ENCODE results near the gene NEK2. TPM values are rescaled to one million over a fixed set of nuclear protein-coding genes. Genes with fewer than 3 reads are reported as not detected.

Gene NEK2
- total and polyA plus RNA-seq, 2 of the 13 experiments (the other 11 are each of a cell fraction or from before 2014, with no cell fraction given), result 10.9 to 40.8 TPM

- TF ChIP-seq UBTF (CRISPR knock-in tag; IDR thresholded peaks at IDR 0.05) (peak; percentile 59; the same call in 1 of the 2 replicates), ZNF883 (CRISPR knock-in tag; IDR thresholded peaks at IDR 0.05; ENCODE audit: not compliant biosample characterization) (no peak), DNMT1 (CRISPR knock-in tag; IDR thresholded peaks at IDR 0.05) (no peak), ZNF629 (CRISPR knock-in tag; conservative IDR thresholded peaks at IDR 0.05) (no peak), FOSL1 (CRISPR knock-in tag; IDR thresholded peaks at IDR 0.05; ENCODE audit: borderline replicate concordance) (no peak), ZMAT3 (CRISPR knock-in tag; conservative IDR thresholded peaks at IDR 0.05) (no peak), NFYC (CRISPR knock-in tag; IDR thresholded peaks at IDR 0.05) (no peak), ZNF609 (CRISPR knock-in tag; IDR thresholded peaks at IDR 0.05; ENCODE audit: borderline replicate concordance) (no peak), DMTF1 (CRISPR knock-in tag; IDR thresholded peaks at IDR 0.05) (no peak), RFX5 (IDR thresholded peaks at IDR 0.05; ENCODE audit: low read depth, low read length) (no peak), SIN3A (IDR thresholded peaks at IDR 0.05; ENCODE audit: borderline replicate concordance, low read depth, low read length) (no peak), ZBTB42 (CRISPR knock-in tag; IDR thresholded peaks at IDR 0.05) (no peak), JARID2 (CRISPR knock-in tag; IDR thresholded peaks at IDR 0.05; ENCODE audit: insufficient replicate concordance) (no peak), ZNF282 (IDR thresholded peaks at IDR 0.05; ENCODE audit: partially characterized antibody) (no peak), ARNT (IDR thresholded peaks at IDR 0.05) (no peak), SP4 (CRISPR knock-in tag; IDR thresholded peaks at IDR 0.05) (no peak)
Observed at GRCh38 chr1:211630236-211631081, 45.0 kb downstream of the NEK2 start (continued).

Measured in HepG2 (cell line).